ENCODE measurements around the gene ZNF160. TPM values are rescaled to one million over a fixed set of nuclear protein-coding genes. Genes with fewer than 3 reads are reported as not detected.
A peak's percentile ranks its signal among the peaks of the same experiment; 100 is the strongest.

ZNF160 gene
- polyA plus RNA-seq, 2 of the 4 experiments (the other 2 are of a cell fraction) = 8.8 to 16.6 TPM

- ATAC-seq = no peak
- Histone ChIP-seq H3K4me2 (no peak overlapping the region), H3K4me1 (no peaks in the 10 kb centered on the region), H3K27ac (no peak overlapping the region), H3K4me3 (no peak overlapping the region), H3K9me3 (peaks cover 76% of the 10 kb centered on the region)
- 91% methylated on average over 22 of the region's 29 CpGs for WGBS (ENCODE audit: missing lambda C conversion rate)
- ChIA-PET CTCF (interaction anchor here (0.9 kb wide), 1 partner anchor 20 kb away, joined by 3 read pairs; no protein-coding TSS in a partner anchor), POLR2A (no interaction called here)
- no peak for DNase-seq (ENCODE audit: low read depth in 1 of 2, low spot score in 1 of 2)
- TF ChIP-seq HDAC2 (IDR thresholded peaks at IDR 0.05) (no peak), JUNB (IDR thresholded peaks at IDR 0.05) (no peak), MAFK (IDR thresholded peaks at IDR 0.05; ENCODE audit: partially characterized antibody) (peak; percentile 69), MAX (IDR thresholded peaks at IDR 0.05) (no peak), E2F6 (IDR thresholded peaks at IDR 0.05; ENCODE audit: borderline replicate concordance, low read depth) (no peak)
- no peak for FAIRE-seq
Observed at GRCh38 chr19:53094754-53095575, 8.3 kb downstream of the ZNF160 start.

- TF ChIP-seq SMC3 (IDR thresholded peaks at IDR 0.05) (no peak), CEBPB (IDR thresholded peaks at IDR 0.05) (peak; percentile 43 to 69; a peak in 3 of 4 replicates)
- Histone ChIP-seq H3K27ac (no peak overlapping the region), H3K4me3 (no peak overlapping the region), H3K9me3 (peaks cover 71% of the 10 kb centered on the region), H3K4me1 (no peaks in the 10 kb centered on the region), H3K4me2 (no peak overlapping the region)
- WGBS (ENCODE audit: missing lambda C conversion rate) = 45% methylated on average over 1 of the region's 1 CpG
- DNase-seq (ENCODE audit: low read depth in 1 of 2, low spot score in 1 of 2) = no peak
- CTCF ChIA-PET = no interaction called here
- FAIRE-seq = no peak
- POLR2A ChIA-PET = no interaction called here
- no peak for ATAC-seq
Observed at GRCh38 chr19:53092723-53093122, 10.5 kb downstream of the ZNF160 start.

GRCh38 chr19:53091413-53092254 is 11.6 kb downstream of the ZNF160 start:
- Histone ChIP-seq H3K4me1 (no peaks in the 10 kb centered on the region), H3K4me2 (no peak overlapping the region), H3K27ac (no peak overlapping the region), H3K4me3 (no peak overlapping the region), H3K9me3 (peaks cover 73% of the 10 kb centered on the region)
- DNase-seq (ENCODE audit: low read depth in 1 of 2, low spot score in 1 of 2) = no peak
- FAIRE-seq = no peak
- no peak for TF ChIP-seq ELK1 (IDR thresholded peaks at IDR 0.05; ENCODE audit: low read depth, low read length)
- TF ChIP-seq POLR2A (IDR thresholded peaks at IDR 0.05; ENCODE audit: low read length) = no peak
- TF ChIP-seq KDM1A (IDR thresholded peaks at IDR 0.05; ENCODE audit: low read depth) = no peak
- TF ChIP-seq FOSB (CRISPR knock-in tag; IDR thresholded peaks at IDR 0.05) = no peak
- no peak for TF ChIP-seq PHF8 (IDR thresholded peaks at IDR 0.05; ENCODE audit: borderline replicate concordance, low read depth)
- no peak for TF ChIP-seq EHMT2 (IDR thresholded peaks at IDR 0.05; ENCODE audit: low read depth)
- no peak for TF ChIP-seq CEBPB (IDR thresholded peaks at IDR 0.05)
- no peak for TF ChIP-seq NFE2L2 (conservative IDR thresholded peaks at IDR 0.05; ENCODE audit: low read length)
- TF ChIP-seq GATA3 (IDR thresholded peaks at IDR 0.05; ENCODE audit: borderline replicate concordance) = no peak
- TF ChIP-seq BCL3 (IDR thresholded peaks at IDR 0.05) = no peak
- no peak for TF ChIP-seq FOXS1 (CRISPR knock-in tag; IDR thresholded peaks at IDR 0.05)
- no peak for TF ChIP-seq HEYL (CRISPR knock-in tag; IDR thresholded peaks at IDR 0.05)
- no peak for TF ChIP-seq ESRRA (IDR thresholded peaks at IDR 0.05; ENCODE audit: borderline replicate concordance, low read length)
- no peak for TF ChIP-seq ZFP36 (IDR thresholded peaks at IDR 0.05; ENCODE audit: borderline replicate concordance, partially characterized antibody)
- no peak for TF ChIP-seq RAD21 (conservative IDR thresholded peaks at IDR 0.05 in 1 of 2, IDR thresholded peaks at IDR 0.05 in 1 of 2)
- 91% methylated on average over 19 of the region's 19 CpGs for WGBS (ENCODE audit: missing lambda C conversion rate)
- ChIA-PET POLR2A (no interaction called here), CTCF (no interaction called here)
- no peak for ATAC-seq
